ENCODE data around the gene RHPN2. TPM values are rescaled to one million over a fixed set of nuclear protein-coding genes. Genes with fewer than 3 reads are reported as not detected.
"Not testable (repeated sequence)": the region's sequence is repeated elsewhere in the genome, so short reads cannot be mapped to it uniquely, and the experiment has no call there.

Gene RHPN2
- total RNA-seq, 1 donor from 2014 or later: 3.4 TPM

GRCh38 chr19:33032218-33032781 is 32.4 kb downstream of the RHPN2 start:
- DNase-seq (ENCODE audit: extremely low spot score in 2 of 2): no peak
- H3K9me3 ChIP-seq: no peaks in the 10 kb centered on the region
- no peaks in the 10 kb centered on the region for H3K36me3 ChIP-seq
- no peak overlapping the region for H3K4me3 ChIP-seq
- H3K27me3 ChIP-seq: no peaks in the 10 kb centered on the region
- no peak overlapping the region for H3K27ac ChIP-seq
- no peaks in the 10 kb centered on the region for H3K4me1 ChIP-seq
- intact Hi-C loops (cut with DNase I): no loop called here
- TF ChIP-seq CTCF (IDR thresholded peaks at IDR 0.05) (no peak), POLR2A (IDR thresholded peaks at IDR 0.05) (no peak), POLR2AphosphoS5 (IDR thresholded peaks at IDR 0.05; ENCODE audit: insufficient read depth in 1 of 2, low read depth in 1 of 2) (no peak)

GRCh38 chr19:33029746-33030303 is 34.9 kb downstream of the RHPN2 start:
- TF ChIP-seq POLR2AphosphoS5 (IDR thresholded peaks at IDR 0.05; ENCODE audit: insufficient read depth in 1 of 2, low read depth in 1 of 2) (no peak), POLR2A (IDR thresholded peaks at IDR 0.05) (no peak), CTCF (IDR thresholded peaks at IDR 0.05) (no peak)
- DNase-seq (ENCODE audit: extremely low spot score in 2 of 2): no peak
- intact Hi-C loops (cut with DNase I): no loop called here

GRCh38 chr19:33026602-33027001 is 38.1 kb downstream of the RHPN2 start:
- H3K27ac ChIP-seq; intact Hi-C loops (cut with DNase I); DNase-seq (ENCODE audit: extremely low spot score in 2 of 2); H3K9me3 ChIP-seq; H3K4me1 ChIP-seq; H3K4me3 ChIP-seq; H3K36me3 ChIP-seq; H3K27me3 ChIP-seq: not testable (repeated sequence)

More at GRCh38 chr19:33029746-33030303, 34.9 kb downstream of the RHPN2 start:
- Histone ChIP-seq H3K4me3 (no peak overlapping the region), H3K27me3 (no peaks in the 10 kb centered on the region), H3K36me3 (no peaks in the 10 kb centered on the region), H3K9me3 (no peaks in the 10 kb centered on the region), H3K27ac (no peak overlapping the region), H3K4me1 (no peaks in the 10 kb centered on the region)

GRCh38 chr19:33025468-33026238 is 39.0 kb downstream of the RHPN2 start:
- intact Hi-C loops (cut with DNase I); H3K36me3 ChIP-seq; H3K27me3 ChIP-seq; DNase-seq (ENCODE audit: extremely low spot score in 2 of 2); H3K4me1 ChIP-seq; H3K4me3 ChIP-seq; H3K9me3 ChIP-seq; H3K27ac ChIP-seq: not testable (repeated sequence)

GRCh38 chr19:33024398-33024797 is 40.3 kb downstream of the RHPN2 start:
- TF ChIP-seq POLR2A (IDR thresholded peaks at IDR 0.05) (no peak), POLR2AphosphoS5 (IDR thresholded peaks at IDR 0.05; ENCODE audit: insufficient read depth in 1 of 2, low read depth in 1 of 2) (no peak), CTCF (IDR thresholded peaks at IDR 0.05) (no peak)
- Histone ChIP-seq H3K27me3 (no peaks in the 10 kb centered on the region), H3K4me3 (no peak overlapping the region), H3K27ac (no peak overlapping the region), H3K36me3 (no peaks in the 10 kb centered on the region), H3K9me3 (no peaks in the 10 kb centered on the region), H3K4me1 (no peaks in the 10 kb centered on the region)
- DNase-seq (ENCODE audit: extremely low spot score in 2 of 2): no peak
- intact Hi-C loops (cut with DNase I): no loop called here

Measured in vagina (tissue), 2 donors.